Activated T-helper 17 cell treated with anti-CD3 and anti-CD28 coated beads, Interleukin-2, amount 50 U/mL, for 72 hours (primary cell): ENCODE measurements around the gene KIF15. TPM values are rescaled to one million over a fixed set of nuclear protein-coding genes. Genes with fewer than 3 reads are reported as not detected.
"Not testable (repeated sequence)": the region's sequence is repeated elsewhere in the genome, so short reads cannot be mapped to it uniquely, and the experiment has no call there.

Experiments
- ATAC-seq: fragments of 150-1000 bp; cut with Tn5 transposase; replicated peaks from 2 replicates; pipeline ENCODE4 v1.10.0; 2021; ENCODE audit warnings: mild to moderate bottlenecking, moderate library complexity
- H3K27ac Mint-ChIP-seq: one replicate; pipeline ENCODE4 v1.8.0; 2022; ENCODE audit warnings: mixed read lengths
- H3K27me3 Mint-ChIP-seq: one replicate; pipeline ENCODE4 v1.8.0; 2022; ENCODE audit warnings: mixed read lengths
- H3K36me3 Mint-ChIP-seq: one replicate; pipeline ENCODE4 v1.8.0; 2022; ENCODE audit warnings: low read depth, mild to moderate bottlenecking, mixed read lengths
- H3K4me1 Mint-ChIP-seq: one replicate; pipeline ENCODE4 v1.8.0; 2022; ENCODE audit warnings: mixed read lengths
- H3K4me3 Mint-ChIP-seq: one replicate; pipeline ENCODE4 v1.8.0; 2022; ENCODE audit warnings: mild to moderate bottlenecking, mixed read lengths
- H3K9me3 Mint-ChIP-seq: one replicate; pipeline ENCODE4 v1.8.0; 2022; ENCODE audit warnings: mixed read lengths
- total RNA-seq, 2 donors: library from RNA; stranded (reverse); gene quantifications; one replicate each; pipeline ENCODE4 v1.2.3, GENCODE V29; 2022

KIF15 gene
- total RNA-seq, 2 donors from 2014 or later: 25.3 to 34.7 TPM

DNA sequence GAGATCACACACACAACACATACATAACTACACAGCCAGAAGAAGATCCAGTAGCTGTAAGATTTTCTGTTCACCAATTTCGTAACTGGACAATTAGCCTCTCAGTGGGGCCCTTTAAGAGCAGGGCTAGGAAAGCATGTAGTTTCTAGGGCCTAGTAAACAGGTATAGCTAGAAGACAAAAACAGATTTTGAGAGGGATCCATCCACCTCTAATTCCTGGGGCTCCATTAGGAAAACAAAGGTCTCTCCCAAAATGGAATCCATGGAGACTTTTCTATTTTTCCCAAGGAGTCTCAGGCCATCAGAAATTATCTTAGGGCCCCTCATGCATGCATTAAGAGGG is 10.5 kb downstream of the KIF15 start:
- peaks cover 6% of the 10 kb centered on the region for H3K9me3 Mint-ChIP-seq

DNA sequence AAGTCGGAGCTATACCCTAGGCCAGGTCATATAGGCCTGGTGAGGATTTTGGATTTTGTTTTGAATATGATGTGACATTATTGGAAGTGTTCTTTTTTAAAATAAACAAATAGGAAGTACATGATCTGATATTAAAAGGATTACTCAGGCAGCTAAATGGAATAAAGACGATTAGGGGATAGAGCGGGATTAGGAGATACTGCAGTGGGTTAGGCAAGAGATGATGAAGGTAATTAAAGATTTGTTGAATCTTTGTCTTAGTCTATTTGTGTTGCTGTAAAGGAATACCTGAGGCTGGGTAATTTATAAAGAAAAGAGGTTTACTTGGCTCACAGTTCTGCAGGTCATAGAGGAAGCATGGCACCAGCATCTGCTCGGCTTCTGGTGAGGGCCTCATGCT is 21.3 kb downstream of the KIF15 start:
- Mint-ChIP-seq H3K9me3 (no peaks in the 10 kb centered on the region), H3K27me3 (no peaks in the 10 kb centered on the region), H3K27ac (no peak overlapping the region), H3K4me3 (no peak overlapping the region), H3K36me3 (peaks cover 24% of the 10 kb centered on the region), H3K4me1 (no peaks in the 10 kb centered on the region)
- no peak for ATAC-seq

More for the DNA sequence above, 10.5 kb downstream of the KIF15 start:
- H3K27ac Mint-ChIP-seq: no peak overlapping the region
- no peaks in the 10 kb centered on the region for H3K4me1 Mint-ChIP-seq
- H3K4me3 Mint-ChIP-seq: no peak overlapping the region
- no peaks in the 10 kb centered on the region for H3K27me3 Mint-ChIP-seq
- H3K36me3 Mint-ChIP-seq: peaks cover 25% of the 10 kb centered on the region
- no peak for ATAC-seq

GRCh38 chr3:44795197-44795596 is 33.6 kb downstream of the KIF15 start:
- Mint-ChIP-seq H3K4me1 (no peaks in the 10 kb centered on the region), H3K27me3 (no peaks in the 10 kb centered on the region), H3K4me3 (no peak overlapping the region), H3K36me3 (peaks cover 25% of the 10 kb centered on the region), H3K9me3 (no peaks in the 10 kb centered on the region), H3K27ac (no peak overlapping the region)
- ATAC-seq: no peak

- Mint-ChIP-seq H3K27ac (no peak overlapping the region), H3K36me3 (peaks cover 25% of the 10 kb centered on the region), H3K4me1 (no peaks in the 10 kb centered on the region), H3K9me3 (no peaks in the 10 kb centered on the region), H3K27me3 (no peaks in the 10 kb centered on the region), H3K4me3 (no peak overlapping the region)
- no peak for ATAC-seq
Measured at GRCh38 chr3:44802011-44802410, 40.4 kb downstream of the KIF15 start.

- H3K4me3 Mint-ChIP-seq: no peak overlapping the region
- H3K27me3 Mint-ChIP-seq: no peaks in the 10 kb centered on the region
- no peaks in the 10 kb centered on the region for H3K4me1 Mint-ChIP-seq
- H3K9me3 Mint-ChIP-seq: no peaks in the 10 kb centered on the region
- no peak for ATAC-seq
- H3K27ac Mint-ChIP-seq: no peak overlapping the region
- peaks cover 15% of the 10 kb centered on the region for H3K36me3 Mint-ChIP-seq
Measured at GRCh38 chr3:44803298-44803697, 41.7 kb downstream of the KIF15 start.

GRCh38 chr3:44805960-44806359 is 44.4 kb downstream of the KIF15 start:
- Mint-ChIP-seq H3K36me3 (peaks cover 15% of the 10 kb centered on the region), H3K27ac (no peak overlapping the region), H3K4me3 (no peak overlapping the region), H3K4me1 (no peaks in the 10 kb centered on the region), H3K9me3 (no peaks in the 10 kb centered on the region), H3K27me3 (no peaks in the 10 kb centered on the region)
- ATAC-seq: no peak

- Mint-ChIP-seq H3K4me1 (no peaks in the 10 kb centered on the region), H3K27me3 (no peaks in the 10 kb centered on the region), H3K27ac (no peak overlapping the region), H3K4me3 (no peak overlapping the region), H3K9me3 (no peaks in the 10 kb centered on the region), H3K36me3 (peaks cover 41% of the 10 kb centered on the region)
- no peak for ATAC-seq
Measured at GRCh38 chr3:44814751-44815150, 53.2 kb downstream of the KIF15 start.

- not testable (repeated sequence) for H3K4me3 Mint-ChIP-seq, ATAC-seq, H3K27ac Mint-ChIP-seq, H3K27me3 Mint-ChIP-seq, H3K4me1 Mint-ChIP-seq, H3K9me3 Mint-ChIP-seq
- peaks cover 41% of the 10 kb centered on the region for H3K36me3 Mint-ChIP-seq
Measured at GRCh38 chr3:44816334-44816733, 54.7 kb downstream of the KIF15 start.

GRCh38 chr3:44821206-44821605 is 59.6 kb downstream of the KIF15 start:
- not testable (repeated sequence) for H3K9me3 Mint-ChIP-seq, H3K4me3 Mint-ChIP-seq, H3K27ac Mint-ChIP-seq, H3K4me1 Mint-ChIP-seq, ATAC-seq, H3K27me3 Mint-ChIP-seq
- H3K36me3 Mint-ChIP-seq: peaks cover 17% of the 10 kb centered on the region

- Mint-ChIP-seq H3K4me3 (no peak overlapping the region), H3K36me3 (peaks cover 21% of the 10 kb centered on the region), H3K9me3 (no peaks in the 10 kb centered on the region), H3K27me3 (no peaks in the 10 kb centered on the region), H3K27ac (no peak overlapping the region), H3K4me1 (no peaks in the 10 kb centered on the region)
- ATAC-seq: no peak
Measured at GRCh38 chr3:44825264-44825925, 63.8 kb downstream of the KIF15 start.

DNA sequence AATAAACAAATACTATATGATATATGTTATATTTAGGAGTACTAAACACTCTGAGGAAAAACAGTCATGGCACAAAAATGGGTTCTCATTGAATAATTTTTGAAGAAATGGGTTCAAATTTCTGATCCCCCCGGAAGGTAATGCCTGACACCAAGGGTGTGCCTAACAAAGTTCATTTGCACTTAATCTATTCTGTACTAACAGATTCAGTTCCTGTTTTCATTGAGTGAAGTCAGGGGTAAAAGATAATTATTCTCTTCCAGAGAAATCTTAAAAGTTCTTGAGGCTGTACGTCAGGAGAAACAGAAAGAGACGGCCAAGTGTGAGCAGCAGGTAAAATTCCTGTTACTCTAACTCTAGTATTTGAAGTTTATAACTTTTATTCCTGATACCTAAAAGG is 65.6 kb downstream of the KIF15 start:
- Mint-ChIP-seq H3K9me3 (no peaks in the 10 kb centered on the region), H3K27me3 (no peaks in the 10 kb centered on the region), H3K4me3 (no peak overlapping the region), H3K27ac (no peak overlapping the region), H3K36me3 (peaks cover 26% of the 10 kb centered on the region), H3K4me1 (no peaks in the 10 kb centered on the region)
- no peak for ATAC-seq

DNA sequence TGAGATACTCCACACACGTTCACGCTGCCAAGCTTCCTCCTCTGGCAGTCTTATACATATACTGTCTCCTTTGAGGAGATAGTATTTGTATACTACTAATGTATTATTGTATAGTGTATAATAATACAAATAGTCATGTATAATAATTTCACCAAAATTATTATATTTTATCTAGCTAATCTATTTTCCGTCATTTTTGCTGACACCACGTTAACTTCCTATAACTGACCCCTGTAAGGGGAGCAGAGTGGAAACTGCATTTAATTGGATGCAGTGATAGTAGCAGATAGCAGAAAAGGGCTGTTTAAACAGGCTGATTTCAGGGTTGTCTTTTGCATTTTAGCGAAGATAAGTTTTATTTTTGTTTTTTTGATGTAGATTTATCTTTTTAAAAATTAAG is 69.6 kb downstream of the KIF15 start:
- Mint-ChIP-seq H3K27me3 (no peaks in the 10 kb centered on the region), H3K9me3 (peaks cover 5% of the 10 kb centered on the region), H3K4me3 (no peak overlapping the region), H3K36me3 (peaks cover 32% of the 10 kb centered on the region), H3K4me1 (no peaks in the 10 kb centered on the region), H3K27ac (no peak overlapping the region)
- no peak for ATAC-seq

GRCh38 chr3:44832032-44832431 is 70.4 kb downstream of the KIF15 start:
- Mint-ChIP-seq H3K27me3 (no peaks in the 10 kb centered on the region), H3K4me3 (no peak overlapping the region), H3K4me1 (no peaks in the 10 kb centered on the region), H3K9me3 (peaks cover 5% of the 10 kb centered on the region), H3K27ac (no peak overlapping the region), H3K36me3 (peaks cover 39% of the 10 kb centered on the region)
- ATAC-seq: no peak

DNA sequence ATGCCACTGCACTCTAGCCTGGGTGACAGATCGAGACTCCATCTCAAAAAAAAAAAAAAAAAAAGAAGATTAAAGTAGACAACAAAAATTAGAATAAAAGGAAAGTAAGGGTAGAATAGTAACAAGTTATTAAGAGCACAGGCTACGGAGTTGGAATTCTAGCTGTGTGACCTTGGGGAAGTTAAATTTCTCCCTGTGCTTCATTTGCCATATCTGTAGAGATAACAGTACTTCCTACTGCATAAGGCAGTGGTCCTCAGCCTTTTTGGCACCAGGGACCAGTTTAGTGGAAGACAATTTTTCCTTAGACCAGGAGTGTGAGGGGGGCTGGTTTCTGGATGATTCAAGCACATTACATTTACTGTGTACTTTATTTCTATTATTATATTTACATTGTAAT is 71.4 kb downstream of the KIF15 start:
- no peak for ATAC-seq
- Mint-ChIP-seq H3K27ac (no peak overlapping the region), H3K36me3 (peaks cover 34% of the 10 kb centered on the region), H3K4me1 (no peaks in the 10 kb centered on the region), H3K4me3 (no peak overlapping the region), H3K27me3 (no peaks in the 10 kb centered on the region), H3K9me3 (peaks cover 5% of the 10 kb centered on the region)

DNA sequence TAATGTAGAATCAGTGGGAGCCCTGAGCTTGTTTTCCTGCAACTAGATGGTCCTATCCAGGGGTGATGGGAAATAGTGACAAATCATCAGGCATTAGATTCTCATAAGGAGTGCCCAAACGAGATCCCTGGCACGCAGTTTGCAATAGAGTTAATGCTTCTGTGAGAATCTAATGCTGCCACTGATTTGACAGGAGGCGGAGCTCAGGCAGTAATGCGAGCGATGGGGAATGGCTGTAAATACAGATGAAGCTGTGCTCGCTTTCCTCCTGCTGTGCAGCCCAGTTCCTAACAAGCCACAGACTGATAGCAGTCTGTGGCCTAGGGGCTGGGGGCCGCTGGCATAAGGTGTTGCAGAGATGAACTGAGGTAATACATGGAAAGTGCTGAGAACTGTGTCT is 71.8 kb downstream of the KIF15 start:
- no peak overlapping the region for H3K4me3 Mint-ChIP-seq
- H3K27ac Mint-ChIP-seq: no peak overlapping the region
- no peak for ATAC-seq
- H3K4me1 Mint-ChIP-seq: no peaks in the 10 kb centered on the region
- H3K9me3 Mint-ChIP-seq: peaks cover 5% of the 10 kb centered on the region
- H3K27me3 Mint-ChIP-seq: no peaks in the 10 kb centered on the region
- H3K36me3 Mint-ChIP-seq: peaks cover 34% of the 10 kb centered on the region

GRCh38 chr3:44835684-44836083 is 74.1 kb downstream of the KIF15 start:
- Mint-ChIP-seq H3K36me3 (peaks cover 34% of the 10 kb centered on the region), H3K9me3 (peaks cover 5% of the 10 kb centered on the region), H3K4me3 (no peak overlapping the region), H3K27me3 (no peaks in the 10 kb centered on the region), H3K4me1 (no peaks in the 10 kb centered on the region), H3K27ac (no peak overlapping the region)
- ATAC-seq: no peak
